HEK293 (cell line): ENCODE data around the gene CPT1A.

Experiments
- CTCF ChIA-PET: fragments of 350-600 bp; formaldehyde crosslinking; extraction: SDS; loops from one replicate; lab custom pipeline; 2021; ENCODE audit warnings: antibody characterized with exemption; lab: Yijun Ruan, JAX
- POLR2A ChIA-PET: fragments of 300-600 bp; formaldehyde crosslinking; extraction: SDS; loops from one replicate; lab custom pipeline; 2020; ENCODE audit warnings: antibody characterized with exemption, inconsistent platforms; lab: Yijun Ruan, JAX
- H3K27ac ChIP-seq: fragments of 200-500 bp; sonication (Bioruptor generic); 2 replicates; pipeline ENCODE4 v1.5.1; 2014; ENCODE audit warnings: low read depth, low read length, control low read depth, inconsistent platforms; ENCODE audit errors: extremely low read depth
- H3K36me3 ChIP-seq, 2 experiments: fragments of 200-500 bp in 1 of 2; sonication (Bioruptor generic) in 1 of 2; 1 replicate in 1 of 2; 2 replicates in 1 of 2; pipeline ENCODE4 v1.5.1; 2014 to 2017; ENCODE audit warnings: inconsistent platforms in 2 of 2, low read length in 2 of 2; ENCODE audit not compliant: control insufficient read depth in 2 of 2, insufficient read depth in 1 of 2
- H3K4me1 ChIP-seq: fragments of 200-500 bp; sonication (Bioruptor generic); 2 replicates; pipeline ENCODE4 v1.5.1; 2014; ENCODE audit warnings: mild to moderate bottlenecking, low read length, inconsistent platforms; ENCODE audit not compliant: control insufficient read depth, insufficient read depth
- H3K4me3 ChIP-seq: 2 replicates; pipeline ENCODE4 v1.5.1; 2011; ENCODE audit warnings: low read depth, mild to moderate bottlenecking, control low read depth, low read length, moderate library complexity
- H3K9me3 ChIP-seq: fragments of 200-500 bp; sonication (Bioruptor generic); 2 replicates; pipeline ENCODE4 v1.5.1; 2014; ENCODE audit warnings: low read depth, low read length, inconsistent platforms; ENCODE audit not compliant: control insufficient read depth, insufficient read depth
- YY2 ChIP-seq: fragments of 450-650 bp; formaldehyde crosslinking; IDR thresholded peaks from 2 replicates; pipeline ENCODE4 v1.5.1; 2016; ENCODE audit warnings: missing biosample characterization, missing genetic modification characterization
- ZFP41 ChIP-seq: fragments of 450-650 bp; formaldehyde crosslinking; IDR thresholded peaks from 2 replicates; pipeline ENCODE4 v1.5.1; 2016; ENCODE audit warnings: missing biosample characterization, missing genetic modification characterization, borderline replicate concordance
- ZIC2 ChIP-seq: fragments of 450-650 bp; formaldehyde crosslinking; IDR thresholded peaks from 2 replicates; pipeline ENCODE4 v1.5.1; 2016; ENCODE audit warnings: missing biosample characterization, missing genetic modification characterization
- ZNF140 ChIP-seq: fragments of 450-650 bp; formaldehyde crosslinking; IDR thresholded peaks from 2 replicates; pipeline ENCODE4 v1.5.1; 2016; ENCODE audit warnings: missing biosample characterization, missing genetic modification characterization
- ZNF16 ChIP-seq: fragments of 450-650 bp; formaldehyde crosslinking; IDR thresholded peaks from 2 replicates; pipeline ENCODE4 v1.5.1; 2016; ENCODE audit warnings: low read depth, missing biosample characterization, missing genetic modification characterization
- ZNF2 ChIP-seq: fragments of 450-650 bp; formaldehyde crosslinking; IDR thresholded peaks from 2 replicates; pipeline ENCODE4 v1.5.1; 2016; ENCODE audit warnings: missing biosample characterization, missing genetic modification characterization
- ZNF335 ChIP-seq: fragments of 450-650 bp; formaldehyde crosslinking; conservative IDR thresholded peaks from 2 replicates; pipeline ENCODE4 v1.5.1; 2016; ENCODE audit warnings: missing biosample characterization, missing genetic modification characterization
- ZNF514 ChIP-seq: fragments of 450-650 bp; formaldehyde crosslinking; IDR thresholded peaks from 2 replicates; pipeline ENCODE4 v1.5.1; 2016; ENCODE audit warnings: missing biosample characterization, missing genetic modification characterization
- ZNF560 ChIP-seq: fragments of 450-650 bp; formaldehyde crosslinking; IDR thresholded peaks from 2 replicates; pipeline ENCODE4 v1.5.1; 2017; ENCODE audit warnings: missing biosample characterization, missing genetic modification characterization, borderline replicate concordance
- ZNF585B ChIP-seq: fragments of 450-650 bp; formaldehyde crosslinking; IDR thresholded peaks from 2 replicates; pipeline ENCODE4 v1.5.1; 2016; ENCODE audit warnings: missing biosample characterization, missing genetic modification characterization
- ZNF596 ChIP-seq: fragments of 450-650 bp; IDR thresholded peaks from 2 replicates; pipeline ENCODE4 v1.5.0; 2018; ENCODE audit warnings: missing biosample characterization, mild to moderate bottlenecking, missing genetic modification characterization, moderate library complexity
- ZNF621 ChIP-seq: fragments of 450-650 bp; formaldehyde crosslinking; IDR thresholded peaks from 2 replicates; pipeline ENCODE4 v1.5.1; 2017; ENCODE audit warnings: missing biosample characterization, missing genetic modification characterization
- ZNF626 ChIP-seq: fragments of 450-650 bp; sonication (Bioruptor Pico); formaldehyde crosslinking; IDR thresholded peaks from 2 replicates; pipeline ENCODE4 v1.5.1; 2018; ENCODE audit warnings: missing biosample characterization, missing genetic modification characterization, inconsistent platforms
- ZNF785 ChIP-seq: fragments of 450-650 bp; formaldehyde crosslinking; IDR thresholded peaks from 2 replicates; pipeline ENCODE4 v1.5.1; 2016; ENCODE audit warnings: missing biosample characterization, missing genetic modification characterization
- ZNF830 ChIP-seq: fragments of 450-650 bp; IDR thresholded peaks from 2 replicates; pipeline ENCODE4 v1.5.0; 2018; ENCODE audit warnings: missing biosample characterization, missing genetic modification characterization, low read depth, mild to moderate bottlenecking, moderate library complexity
- ZXDB ChIP-seq: fragments of 450-650 bp; formaldehyde crosslinking; IDR thresholded peaks from 2 replicates; pipeline ENCODE4 v1.5.1; 2016; ENCODE audit warnings: missing biosample characterization, missing genetic modification characterization
- TF ChIP-seq, protein P1 (sequence below): fragments of 450-650 bp; formaldehyde crosslinking; IDR thresholded peaks from 2 replicates; pipeline ENCODE4 v1.5.1; 2017; ENCODE audit warnings: missing biosample characterization, missing genetic modification characterization
- TF ChIP-seq, protein P2 (sequence below): fragments of 450-650 bp; formaldehyde crosslinking; IDR thresholded peaks from 2 replicates; pipeline ENCODE4 v1.5.1; 2017; ENCODE audit warnings: missing biosample characterization, missing genetic modification characterization
- TF ChIP-seq, protein P3 (sequence below): fragments of 450-650 bp; formaldehyde crosslinking; conservative IDR thresholded peaks from 2 replicates; pipeline ENCODE4 v1.5.1; 2016; ENCODE audit warnings: low read depth, missing biosample characterization, missing genetic modification characterization
- TF ChIP-seq, protein P4 (sequence below): fragments of 450-650 bp; formaldehyde crosslinking; IDR thresholded peaks from 2 replicates; pipeline ENCODE4 v1.5.1; 2016; ENCODE audit warnings: missing biosample characterization, missing genetic modification characterization
- TF ChIP-seq, protein P5 (sequence below): fragments of 450-650 bp; formaldehyde crosslinking; IDR thresholded peaks from 2 replicates; pipeline ENCODE4 v1.5.1; 2017; ENCODE audit warnings: missing biosample characterization, missing genetic modification characterization

Gene CPT1A

DNA sequence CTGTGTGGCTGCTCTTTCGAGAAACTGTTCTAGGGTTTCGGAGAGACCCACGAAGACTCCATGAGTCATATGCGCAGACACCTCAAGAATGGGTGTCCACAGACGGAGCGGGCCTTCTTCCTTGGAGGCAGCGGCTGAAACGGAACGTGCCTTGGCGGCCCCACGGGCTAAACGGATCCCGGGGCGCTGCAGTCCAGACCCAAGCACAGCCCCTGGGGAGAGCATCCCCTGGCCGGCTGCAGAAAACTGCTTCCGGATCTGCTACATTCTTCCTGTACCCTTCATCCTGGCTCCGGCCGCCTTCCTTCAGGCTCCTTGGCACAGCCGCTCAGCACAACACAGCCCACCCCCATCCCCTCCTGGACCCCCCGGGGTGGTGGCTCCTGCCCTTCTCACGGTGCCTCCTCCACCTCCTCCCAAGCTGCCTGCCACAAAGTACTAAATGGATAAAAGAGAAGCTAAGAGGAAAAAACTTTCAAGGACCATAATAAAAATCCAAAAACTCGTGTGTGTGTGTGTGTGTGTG lies 25.4 kb downstream of the CPT1A start:
- POLR2A ChIA-PET = no interaction called here
- no peaks in the 10 kb centered on the region for H3K4me1 ChIP-seq
- H3K4me3 ChIP-seq = no peak overlapping the region
- no peak overlapping the region for H3K27ac ChIP-seq
- H3K9me3 ChIP-seq = no peaks in the 10 kb centered on the region
- TF ChIP-seq, protein P1, sequence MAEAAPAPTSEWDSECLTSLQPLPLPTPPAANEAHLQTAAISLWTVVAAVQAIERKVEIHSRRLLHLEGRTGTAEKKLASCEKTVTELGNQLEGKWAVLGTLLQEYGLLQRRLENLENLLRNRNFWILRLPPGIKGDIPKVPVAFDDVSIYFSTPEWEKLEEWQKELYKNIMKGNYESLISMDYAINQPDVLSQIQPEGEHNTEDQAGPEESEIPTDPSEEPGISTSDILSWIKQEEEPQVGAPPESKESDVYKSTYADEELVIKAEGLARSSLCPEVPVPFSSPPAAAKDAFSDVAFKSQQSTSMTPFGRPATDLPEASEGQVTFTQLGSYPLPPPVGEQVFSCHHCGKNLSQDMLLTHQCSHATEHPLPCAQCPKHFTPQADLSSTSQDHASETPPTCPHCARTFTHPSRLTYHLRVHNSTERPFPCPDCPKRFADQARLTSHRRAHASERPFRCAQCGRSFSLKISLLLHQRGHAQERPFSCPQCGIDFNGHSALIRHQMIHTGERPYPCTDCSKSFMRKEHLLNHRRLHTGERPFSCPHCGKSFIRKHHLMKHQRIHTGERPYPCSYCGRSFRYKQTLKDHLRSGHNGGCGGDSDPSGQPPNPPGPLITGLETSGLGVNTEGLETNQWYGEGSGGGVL (tag by site-specific recombination) = no peak
- TF ChIP-seq ZNF585B (tag by site-specific recombination) = no peak
- TF ChIP-seq ZNF626 (tag by site-specific recombination) = no peak
- TF ChIP-seq ZNF621 (tag by site-specific recombination) = no peak
- TF ChIP-seq, protein P2, sequence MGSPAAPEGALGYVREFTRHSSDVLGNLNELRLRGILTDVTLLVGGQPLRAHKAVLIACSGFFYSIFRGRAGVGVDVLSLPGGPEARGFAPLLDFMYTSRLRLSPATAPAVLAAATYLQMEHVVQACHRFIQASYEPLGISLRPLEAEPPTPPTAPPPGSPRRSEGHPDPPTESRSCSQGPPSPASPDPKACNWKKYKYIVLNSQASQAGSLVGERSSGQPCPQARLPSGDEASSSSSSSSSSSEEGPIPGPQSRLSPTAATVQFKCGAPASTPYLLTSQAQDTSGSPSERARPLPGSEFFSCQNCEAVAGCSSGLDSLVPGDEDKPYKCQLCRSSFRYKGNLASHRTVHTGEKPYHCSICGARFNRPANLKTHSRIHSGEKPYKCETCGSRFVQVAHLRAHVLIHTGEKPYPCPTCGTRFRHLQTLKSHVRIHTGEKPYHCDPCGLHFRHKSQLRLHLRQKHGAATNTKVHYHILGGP (tag by site-specific recombination) = no peak
- TF ChIP-seq ZNF16 = no peak
- no peak for TF ChIP-seq ZNF514 (tag by site-specific recombination)
- no peak for TF ChIP-seq ZIC2
- TF ChIP-seq, protein P3, sequence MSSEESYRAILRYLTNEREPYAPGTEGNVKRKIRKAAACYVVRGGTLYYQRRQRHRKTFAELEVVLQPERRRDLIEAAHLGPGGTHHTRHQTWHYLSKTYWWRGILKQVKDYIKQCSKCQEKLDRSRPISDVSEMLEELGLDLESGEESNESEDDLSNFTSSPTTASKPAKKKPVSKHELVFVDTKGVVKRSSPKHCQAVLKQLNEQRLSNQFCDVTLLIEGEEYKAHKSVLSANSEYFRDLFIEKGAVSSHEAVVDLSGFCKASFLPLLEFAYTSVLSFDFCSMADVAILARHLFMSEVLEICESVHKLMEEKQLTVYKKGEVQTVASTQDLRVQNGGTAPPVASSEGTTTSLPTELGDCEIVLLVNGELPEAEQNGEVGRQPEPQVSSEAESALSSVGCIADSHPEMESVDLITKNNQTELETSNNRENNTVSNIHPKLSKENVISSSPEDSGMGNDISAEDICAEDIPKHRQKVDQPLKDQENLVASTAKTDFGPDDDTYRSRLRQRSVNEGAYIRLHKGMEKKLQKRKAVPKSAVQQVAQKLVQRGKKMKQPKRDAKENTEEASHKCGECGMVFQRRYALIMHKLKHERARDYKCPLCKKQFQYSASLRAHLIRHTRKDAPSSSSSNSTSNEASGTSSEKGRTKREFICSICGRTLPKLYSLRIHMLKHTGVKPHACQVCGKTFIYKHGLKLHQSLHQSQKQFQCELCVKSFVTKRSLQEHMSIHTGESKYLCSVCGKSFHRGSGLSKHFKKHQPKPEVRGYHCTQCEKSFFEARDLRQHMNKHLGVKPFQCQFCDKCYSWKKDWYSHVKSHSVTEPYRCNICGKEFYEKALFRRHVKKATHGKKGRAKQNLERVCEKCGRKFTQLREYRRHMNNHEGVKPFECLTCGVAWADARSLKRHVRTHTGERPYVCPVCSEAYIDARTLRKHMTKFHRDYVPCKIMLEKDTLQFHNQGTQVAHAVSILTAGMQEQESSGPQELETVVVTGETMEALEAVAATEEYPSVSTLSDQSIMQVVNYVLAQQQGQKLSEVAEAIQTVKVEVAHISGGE = no peak
- TF ChIP-seq ZNF2 (tag by site-specific recombination) = no peak
- no peak for TF ChIP-seq YY2 (tag by site-specific recombination)
- H3K36me3 ChIP-seq = peaks cover 0 to 24% of the 10 kb centered on the region in 2 experiments; a peak in 2 of 3 replicates
- CTCF ChIA-PET = interaction anchor here (0.6 kb wide), 1 partner anchor 18 kb away, joined by 3 read pairs; no protein-coding TSS in a partner anchor

DNA sequence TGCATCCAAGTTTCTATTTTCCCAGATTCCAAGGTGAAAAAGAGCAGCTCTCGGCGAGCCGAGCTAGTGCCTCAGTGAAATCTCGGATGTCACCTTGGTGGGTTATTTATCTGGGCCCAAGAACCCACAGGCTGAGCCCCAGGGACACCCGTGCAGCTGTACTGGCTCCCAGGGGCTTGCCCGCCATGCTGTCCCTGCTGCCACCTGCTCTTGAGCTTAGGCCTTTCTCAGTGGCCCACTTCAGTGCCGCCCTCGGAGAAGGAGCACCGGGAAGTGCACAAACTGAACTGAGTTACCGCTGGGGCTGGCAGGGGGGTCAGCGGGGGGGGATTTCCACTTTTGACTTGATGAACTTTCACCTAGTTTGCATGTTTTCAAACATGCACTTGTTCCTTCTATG lies 27.9 kb downstream of the CPT1A start:
- POLR2A ChIA-PET = no interaction called here
- no peaks in the 10 kb centered on the region for H3K4me1 ChIP-seq
- CTCF ChIA-PET = interaction anchor here (2.4 kb wide), 1 partner anchor 15 kb away, joined by 6 read pairs; no protein-coding TSS in a partner anchor

More for the DNA sequence above, 27.9 kb downstream of the CPT1A start:
- Histone ChIP-seq H3K36me3 (peaks cover 0 to 27% of the 10 kb centered on the region in 2 experiments; a peak in 2 of 3 replicates), H3K9me3 (no peaks in the 10 kb centered on the region), H3K4me3 (no peak overlapping the region), H3K27ac (no peak overlapping the region)
- TF ChIP-seq ZFP41 (tag by site-specific recombination) = no peak
- no peak for TF ChIP-seq ZNF140
- no peak for TF ChIP-seq ZNF626 (tag by site-specific recombination)
- TF ChIP-seq ZNF596 = no peak
- TF ChIP-seq, protein P4, sequence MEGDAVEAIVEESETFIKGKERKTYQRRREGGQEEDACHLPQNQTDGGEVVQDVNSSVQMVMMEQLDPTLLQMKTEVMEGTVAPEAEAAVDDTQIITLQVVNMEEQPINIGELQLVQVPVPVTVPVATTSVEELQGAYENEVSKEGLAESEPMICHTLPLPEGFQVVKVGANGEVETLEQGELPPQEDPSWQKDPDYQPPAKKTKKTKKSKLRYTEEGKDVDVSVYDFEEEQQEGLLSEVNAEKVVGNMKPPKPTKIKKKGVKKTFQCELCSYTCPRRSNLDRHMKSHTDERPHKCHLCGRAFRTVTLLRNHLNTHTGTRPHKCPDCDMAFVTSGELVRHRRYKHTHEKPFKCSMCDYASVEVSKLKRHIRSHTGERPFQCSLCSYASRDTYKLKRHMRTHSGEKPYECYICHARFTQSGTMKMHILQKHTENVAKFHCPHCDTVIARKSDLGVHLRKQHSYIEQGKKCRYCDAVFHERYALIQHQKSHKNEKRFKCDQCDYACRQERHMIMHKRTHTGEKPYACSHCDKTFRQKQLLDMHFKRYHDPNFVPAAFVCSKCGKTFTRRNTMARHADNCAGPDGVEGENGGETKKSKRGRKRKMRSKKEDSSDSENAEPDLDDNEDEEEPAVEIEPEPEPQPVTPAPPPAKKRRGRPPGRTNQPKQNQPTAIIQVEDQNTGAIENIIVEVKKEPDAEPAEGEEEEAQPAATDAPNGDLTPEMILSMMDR (tag by site-specific recombination) = no peak
- TF ChIP-seq ZNF560 (tag by site-specific recombination) = no peak
- TF ChIP-seq ZNF830 (tag by site-specific recombination) = no peak
- TF ChIP-seq, protein P5, sequence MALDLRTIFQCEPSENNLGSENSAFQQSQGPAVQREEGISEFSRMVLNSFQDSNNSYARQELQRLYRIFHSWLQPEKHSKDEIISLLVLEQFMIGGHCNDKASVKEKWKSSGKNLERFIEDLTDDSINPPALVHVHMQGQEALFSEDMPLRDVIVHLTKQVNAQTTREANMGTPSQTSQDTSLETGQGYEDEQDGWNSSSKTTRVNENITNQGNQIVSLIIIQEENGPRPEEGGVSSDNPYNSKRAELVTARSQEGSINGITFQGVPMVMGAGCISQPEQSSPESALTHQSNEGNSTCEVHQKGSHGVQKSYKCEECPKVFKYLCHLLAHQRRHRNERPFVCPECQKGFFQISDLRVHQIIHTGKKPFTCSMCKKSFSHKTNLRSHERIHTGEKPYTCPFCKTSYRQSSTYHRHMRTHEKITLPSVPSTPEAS (tag by site-specific recombination) = no peak
- TF ChIP-seq ZXDB = no peak
- TF ChIP-seq ZNF335 (tag by site-specific recombination) = no peak
- no peak for TF ChIP-seq ZNF785
